Stimulated activated naive CD8-positive, alpha-beta T cell treated with anti-CD3 and anti-CD28 coated beads, Interleukin-15, Interleukin-2, amounts not matched to agents 100 U/mL and 50 U/mL, for 24 hours (primary cell): Measurements from ENCODE around the gene PROM2.

Experiments used
- ATAC-seq: fragments of 150-1000 bp; cut with Tn5 transposase; one replicate; pipeline ENCODE4 v1.10.0; 2021
- DNase-seq: peaks from one replicate; pipeline ENCODE4 v3.0.0; 2021

Gene PROM2

GRCh38 chr2:95284886-95285541 is 10.8 kb downstream of the PROM2 start:
- DNase-seq: no peak
- no peak for ATAC-seq

- ATAC-seq: no peak
- no peak for DNase-seq
These were observed 11.3 kb downstream of the PROM2 start for GRCh38 chr2:95285542-95285932.

GRCh38 chr2:95287336-95287735 is 13.1 kb downstream of the PROM2 start:
- no peak for ATAC-seq
- no peak for DNase-seq

GRCh38 chr2:95287806-95288205 is 13.6 kb downstream of the PROM2 start:
- no peak for ATAC-seq
- DNase-seq: no peak

- DNase-seq (no peak), ATAC-seq (no peak)
These were observed 15.0 kb downstream of the PROM2 start for GRCh38 chr2:95289253-95289652.

- DNase-seq (no peak), ATAC-seq (no peak)
These were observed 17.0 kb downstream of the PROM2 start for GRCh38 chr2:95291222-95291621.

- ATAC-seq (no peak), DNase-seq (no peak)
These were observed 18.5 kb downstream of the PROM2 start for GRCh38 chr2:95292623-95293260.

- ATAC-seq (no peak), DNase-seq (no peak)
These were observed 20.5 kb downstream of the PROM2 start for GRCh38 chr2:95294579-95295250.

- DNase-seq: no peak
- ATAC-seq: no peak
These were observed 21.1 kb downstream of the PROM2 start for GRCh38 chr2:95295376-95295775.

GRCh38 chr2:95296011-95296410 is 21.8 kb downstream of the PROM2 start:
- no peak for ATAC-seq

GRCh38 chr2:95296880-95297487 is 22.7 kb downstream of the PROM2 start, which contains the start of gene KCNIP3:
Gene KCNIP3 (plus strand): TSS chr2:95297347. CDS start chr2:95297439, 92 bp downstream.
- DNase-seq: no peak

More at GRCh38 chr2:95296011-95296410, 21.8 kb downstream of the PROM2 start:
- DNase-seq: no peak

GRCh38 chr2:95297639-95298395 is 23.6 kb downstream of the PROM2 start:
- no peak for ATAC-seq
- no peak for DNase-seq

More at GRCh38 chr2:95296880-95297487, 22.7 kb downstream of the PROM2 start, which contains the start of gene KCNIP3:
- no peak for ATAC-seq

- DNase-seq (no peak), ATAC-seq (no peak)
These were observed 24.4 kb downstream of the PROM2 start for GRCh38 chr2:95298486-95299111.

GRCh38 chr2:95299961-95300360 is 25.7 kb downstream of the PROM2 start:
- ATAC-seq (no peak), DNase-seq (no peak)

- DNase-seq (no peak), ATAC-seq (no peak)
These were observed 26.2 kb downstream of the PROM2 start for GRCh38 chr2:95300450-95300849.

GRCh38 chr2:95301186-95301585 is 26.9 kb downstream of the PROM2 start:
- ATAC-seq: no peak

GRCh38 chr2:95301876-95302641 is 27.8 kb downstream of the PROM2 start:
- ATAC-seq: no peak
- no peak for DNase-seq

More at GRCh38 chr2:95301186-95301585, 26.9 kb downstream of the PROM2 start:
- DNase-seq: no peak

GRCh38 chr2:95303191-95303919 is 29.1 kb downstream of the PROM2 start:
- ATAC-seq: no peak
- DNase-seq: no peak

GRCh38 chr2:95305380-95306061 is 31.3 kb downstream of the PROM2 start:
- ATAC-seq: no peak
- no peak for DNase-seq
